Neural cell (in vitro differentiated cells): ENCODE results near the gene MCC.

Experiments
- CTCF ChIP-seq: fragments of 450-650 bp; IDR thresholded peaks from 2 replicates; pipeline ENCODE4 v1.5.1; 2014; ENCODE audit warnings: antibody characterized with exemption, mild to moderate bottlenecking, moderate library complexity; ENCODE audit not compliant: poor library complexity, severe bottlenecking
- EP300 ChIP-seq: fragments of 450-650 bp; conservative IDR thresholded peaks from 2 replicates; pipeline ENCODE4 v1.6.1; 2014; ENCODE audit warnings: antibody characterized with exemption, mild to moderate bottlenecking, moderate library complexity; ENCODE audit not compliant: poor library complexity, severe bottlenecking
- EZH2 ChIP-seq: fragments of 200-600, 300-800 bp; shearing (Covaris generic), sonication (generic); IDR thresholded peaks from 2 replicates; pipeline ENCODE4 v1.6.1; 2014; ENCODE audit warnings: antibody characterized with exemption, low read length, borderline replicate concordance, mild to moderate bottlenecking; ENCODE audit not compliant: insufficient read depth, poor library complexity, severe bottlenecking
- MXI1 ChIP-seq: fragments of 450-650 bp; conservative IDR thresholded peaks from 2 replicates; pipeline ENCODE4 v1.6.1; 2014; ENCODE audit warnings: antibody characterized with exemption, mild to moderate bottlenecking; ENCODE audit not compliant: poor library complexity, severe bottlenecking
- POLR2AphosphoS5 ChIP-seq: IDR thresholded peaks from 2 replicates; pipeline ENCODE4 v1.6.1; 2012
- RAD21 ChIP-seq: fragments of 450-650 bp; conservative IDR thresholded peaks from 2 replicates; pipeline ENCODE4 v1.6.1; 2014; ENCODE audit warnings: antibody characterized with exemption, mild to moderate bottlenecking, moderate library complexity
- REST ChIP-seq: IDR thresholded peaks from 2 replicates; pipeline ENCODE4 v1.6.1; 2012; ENCODE audit warnings: borderline replicate concordance
- SMC3 ChIP-seq: fragments of 450-650 bp; conservative IDR thresholded peaks from 2 replicates; pipeline ENCODE4 v1.6.1; 2014; ENCODE audit warnings: antibody characterized with exemption, mild to moderate bottlenecking, moderate library complexity; ENCODE audit not compliant: poor library complexity
- TAF1 ChIP-seq: IDR thresholded peaks from 2 replicates; pipeline ENCODE4 v1.6.1; 2012; ENCODE audit warnings: low read depth

GRCh38 chr5:113266227-113266912 is 221.9 kb downstream of the MCC start:
- no peak for TF ChIP-seq CTCF
- no peak for TF ChIP-seq SMC3
- TF ChIP-seq RAD21, result no peak
- TF ChIP-seq POLR2AphosphoS5, result no peak
- no peak for TF ChIP-seq EZH2
- TF ChIP-seq EP300, result no peak
- TF ChIP-seq MXI1, result no peak
- TF ChIP-seq REST, result no peak
- TF ChIP-seq TAF1, result no peak
